ENCODE results near the gene RNF130.

- TF ChIP-seq EZH2 (IDR thresholded peaks at IDR 0.05; ENCODE audit: borderline replicate concordance, low read length) (no peak), CTCF (conservative IDR thresholded peaks at IDR 0.05 in 1 of 2, IDR thresholded peaks at IDR 0.05 in 1 of 2; ENCODE audit: extremely low read depth in 1 of 2, insufficient read depth in 1 of 2, low read depth in 1 of 2, low read length in 2 of 2) (no peak)
Measured at GRCh38 chr5:180113660-180114303, 42.2 kb upstream of the RNF130 start.

Measured in mammary epithelial cell (primary cell).